Measurements from ENCODE around the gene PBLD. TPM values are rescaled to one million over a fixed set of nuclear protein-coding genes. Genes with fewer than 3 reads are reported as not detected.
"Not testable (repeated sequence)": the region's sequence is repeated elsewhere in the genome, so short reads cannot be mapped to it uniquely, and the experiment has no call there.

PBLD gene
- total and polyA plus RNA-seq, 8 donors, result 11.9 to 47.5 (median 26.5) TPM

GRCh38 chr10:68251625-68252495, 80.9 kb downstream of the PBLD start:
- Histone ChIP-seq H3K4me1 (no peaks in the 10 kb centered on the region), H3K27ac (no peak overlapping the region), H3K9me3 (no peaks in the 10 kb centered on the region), H3K27me3 (no peaks in the 10 kb centered on the region), H3K36me3 (no peaks in the 10 kb centered on the region), H3K4me3 (no peak overlapping the region)
- intact Hi-C loops (cut with DNase I), result no loop called here
- no peak for ATAC-seq
- WGBS, 2 donors, result 78 to 88% methylated on average over 5 of the region's 5 CpGs
- no peak for FAIRE-seq
- no peak for TF ChIP-seq CTCF (IDR thresholded peaks at IDR 0.05)
- DNase-seq, result no peak

GRCh38 chr10:68251151-68251550, 81.6 kb downstream of the PBLD start:
- Histone ChIP-seq H3K9me3 (no peaks in the 10 kb centered on the region), H3K36me3 (no peaks in the 10 kb centered on the region), H3K27ac (no peak overlapping the region), H3K4me1 (no peaks in the 10 kb centered on the region), H3K27me3 (no peaks in the 10 kb centered on the region), H3K4me3 (no peak overlapping the region)
- ATAC-seq (no peak), DNase-seq (no peak), FAIRE-seq (no peak)
- WGBS, 2 donors, result 88 to 90% methylated on average over 7 of the region's 7 CpGs
- intact Hi-C loops (cut with DNase I), result no loop called here
- no peak for TF ChIP-seq CTCF (IDR thresholded peaks at IDR 0.05)

- TF ChIP-seq CTCF (IDR thresholded peaks at IDR 0.05), result no peak
- intact Hi-C loops (cut with DNase I), result no loop called here
- H3K27ac ChIP-seq, result no peak overlapping the region
- WGBS, 2 donors, result 90 to 94% methylated on average over 4 of the region's 4 CpGs
- no peaks in the 10 kb centered on the region for H3K9me3 ChIP-seq
- no peaks in the 10 kb centered on the region for H3K4me1 ChIP-seq
- DNase-seq, result no peak
- no peak for FAIRE-seq
- H3K4me3 ChIP-seq, result no peak overlapping the region
- no peaks in the 10 kb centered on the region for H3K27me3 ChIP-seq
- H3K36me3 ChIP-seq, result no peaks in the 10 kb centered on the region
- no peak for ATAC-seq
These were observed 83.4 kb downstream of the PBLD start for GRCh38 chr10:68249297-68249696.

GRCh38 chr10:68247931-68248330, 84.8 kb downstream of the PBLD start:
- FAIRE-seq (no peak), ATAC-seq (no peak), DNase-seq (no peak)
- 77 to 81% methylated on average over 6 of the region's 6 CpGs for WGBS, 2 donors
- Histone ChIP-seq H3K27me3 (no peaks in the 10 kb centered on the region), H3K27ac (no peak overlapping the region), H3K4me1 (no peaks in the 10 kb centered on the region), H3K36me3 (no peaks in the 10 kb centered on the region), H3K4me3 (no peak overlapping the region), H3K9me3 (no peaks in the 10 kb centered on the region)
- intact Hi-C loops (cut with DNase I), result no loop called here
- no peak for TF ChIP-seq CTCF (IDR thresholded peaks at IDR 0.05)

GRCh38 chr10:68246397-68246796, 86.3 kb downstream of the PBLD start:
- intact Hi-C loops (cut with DNase I); H3K27ac ChIP-seq; FAIRE-seq; H3K36me3 ChIP-seq; H3K4me1 ChIP-seq; ATAC-seq; H3K9me3 ChIP-seq; H3K27me3 ChIP-seq; H3K4me3 ChIP-seq; DNase-seq: not testable (repeated sequence)
- 94 to 96% methylated on average over 7 of the region's 7 CpGs for WGBS, 2 donors
